GM10266 (cell line): ENCODE data around the gene MYL9.

Experiments
- DNase-seq: peaks from one replicate; pipeline ENCODE4 v3.0.0; 2012; ENCODE audit errors: extremely low spot score
- TF ChIP-seq, protein P1 (sequence below): IDR thresholded peaks from 2 replicates; pipeline ENCODE4 v1.5.1; 2012; ENCODE audit warnings: mild to moderate bottlenecking, low read depth; ENCODE audit not compliant: control insufficient read depth, insufficient read depth; ENCODE audit errors: missing control alignments

Gene MYL9

GRCh38 chr20:36591854-36592641 is 50.7 kb downstream of the MYL9 start:
- no peak for DNase-seq
- TF ChIP-seq, protein P1, sequence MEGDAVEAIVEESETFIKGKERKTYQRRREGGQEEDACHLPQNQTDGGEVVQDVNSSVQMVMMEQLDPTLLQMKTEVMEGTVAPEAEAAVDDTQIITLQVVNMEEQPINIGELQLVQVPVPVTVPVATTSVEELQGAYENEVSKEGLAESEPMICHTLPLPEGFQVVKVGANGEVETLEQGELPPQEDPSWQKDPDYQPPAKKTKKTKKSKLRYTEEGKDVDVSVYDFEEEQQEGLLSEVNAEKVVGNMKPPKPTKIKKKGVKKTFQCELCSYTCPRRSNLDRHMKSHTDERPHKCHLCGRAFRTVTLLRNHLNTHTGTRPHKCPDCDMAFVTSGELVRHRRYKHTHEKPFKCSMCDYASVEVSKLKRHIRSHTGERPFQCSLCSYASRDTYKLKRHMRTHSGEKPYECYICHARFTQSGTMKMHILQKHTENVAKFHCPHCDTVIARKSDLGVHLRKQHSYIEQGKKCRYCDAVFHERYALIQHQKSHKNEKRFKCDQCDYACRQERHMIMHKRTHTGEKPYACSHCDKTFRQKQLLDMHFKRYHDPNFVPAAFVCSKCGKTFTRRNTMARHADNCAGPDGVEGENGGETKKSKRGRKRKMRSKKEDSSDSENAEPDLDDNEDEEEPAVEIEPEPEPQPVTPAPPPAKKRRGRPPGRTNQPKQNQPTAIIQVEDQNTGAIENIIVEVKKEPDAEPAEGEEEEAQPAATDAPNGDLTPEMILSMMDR = peak; percentile 44

DNA sequence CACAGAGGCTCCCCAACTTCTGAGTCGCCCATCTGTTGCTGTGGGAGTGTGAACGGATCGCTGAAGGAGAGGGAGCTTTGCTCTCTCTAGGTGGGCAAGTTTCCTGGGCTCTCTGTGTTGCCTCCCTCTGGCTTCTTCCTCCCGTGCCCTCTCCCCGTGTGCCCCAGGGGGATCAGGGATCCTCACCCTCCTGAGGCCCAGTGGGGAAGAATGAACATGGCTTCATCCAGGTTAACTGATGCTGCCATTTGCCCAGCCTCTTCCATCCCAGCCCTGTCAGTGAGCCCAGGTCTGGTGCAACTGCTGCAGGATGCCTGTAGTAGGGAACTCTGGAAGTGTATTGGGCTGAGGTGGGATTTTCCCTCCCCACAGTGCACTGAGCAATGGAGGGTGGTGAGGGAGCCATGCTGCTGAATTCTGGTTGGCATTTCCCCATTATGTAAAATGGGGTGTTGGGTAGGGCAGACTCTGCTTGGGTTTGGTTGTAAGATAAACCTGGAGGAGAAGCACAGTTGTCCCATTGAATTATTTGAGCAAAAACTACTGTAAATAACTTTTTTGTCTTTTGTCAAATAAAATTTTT is 52.1 kb downstream of the MYL9 start:
- TF ChIP-seq, protein P1 = no peak
- no peak for DNase-seq

DNA sequence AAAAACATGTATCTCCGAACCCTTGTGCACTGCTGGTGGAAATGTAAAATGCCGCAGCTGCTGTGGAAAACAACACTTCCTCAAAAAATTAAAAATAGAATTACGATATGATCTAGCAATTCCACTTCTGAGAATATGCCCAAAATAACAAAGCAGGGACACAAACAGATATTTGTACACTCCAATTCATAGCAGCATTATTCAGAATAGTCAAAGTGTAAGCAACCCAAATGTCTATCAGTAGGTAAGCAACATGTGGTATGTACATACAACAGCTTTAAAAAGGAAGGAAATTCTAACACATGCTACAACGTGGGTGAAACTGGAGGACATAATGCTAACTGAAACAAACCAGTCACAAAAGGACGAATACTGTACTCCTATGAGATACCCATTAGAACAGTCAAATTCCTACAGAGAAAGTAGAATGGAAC is 58.6 kb downstream of the MYL9 start:
- TF ChIP-seq, protein P1 = no peak
- no peak for DNase-seq
